H1 (cell line): ENCODE results near the gene RFNG. TPM values are rescaled to one million over a fixed set of nuclear protein-coding genes. Genes with fewer than 3 reads are reported as not detected.
A peak's percentile ranks its signal among the peaks of the same experiment; 100 is the strongest.

Experiments
- CTCF ChIA-PET: fragments of 300-600 bp; sonication (Branson Sonifier 250); formaldehyde crosslinking; loops from one replicate; lab custom pipeline; 2021; ENCODE audit not compliant: partially characterized antibody; lab: Charles Lee
- POLR2A ChIA-PET: fragments of 300-600 bp; sonication (Branson Sonifier 250); formaldehyde crosslinking; loops from one replicate; lab custom pipeline; 2021; ENCODE audit warnings: inconsistent platforms; ENCODE audit not compliant: partially characterized antibody; lab: Charles Lee
- DNase-seq, 2 experiments: peaks; one replicate each; pipeline versions ENCODE4 v3.0.0 to v3.0.0-alpha.2; 2010 to 2022; ENCODE audit warnings: low spot score in 2 of 2, low read depth in 1 of 2, mixed read lengths in 1 of 2
- FAIRE-seq: peaks from 2 replicates; lab custom pipeline; 2011; peaks lifted over from hg19 to GRCh38; lab: Jason Lieb, UNC
- H2AFZ ChIP-seq: 2 replicates; pipeline ENCODE4 v1.8.1; 2012; ENCODE audit warnings: low read length, inconsistent platforms
- H2AK5ac ChIP-seq: 2 replicates; pipeline ENCODE4 v1.6.1; 2013; ENCODE audit warnings: low read depth, low read length
- H2BK120ac ChIP-seq: replicated peaks from 2 replicates; pipeline ENCODE3; 2013; ENCODE audit warnings: low read depth, low read length, inconsistent platforms
- H2BK12ac ChIP-seq: 2 replicates; pipeline ENCODE4 v1.6.1; 2013; ENCODE audit warnings: low read depth, low read length
- H2BK15ac ChIP-seq: 2 replicates; pipeline ENCODE4 v1.6.1; 2013; ENCODE audit warnings: low read length
- H2BK20ac ChIP-seq: 2 replicates; pipeline ENCODE4 v1.6.1; 2013; ENCODE audit warnings: low read length
- H2BK5ac ChIP-seq: 2 replicates; pipeline ENCODE4 v1.6.1; 2013; ENCODE audit warnings: low read depth, low read length
- H3K14ac ChIP-seq: 2 replicates; pipeline ENCODE4 v1.6.1; 2013; ENCODE audit warnings: inconsistent platforms; ENCODE audit not compliant: insufficient read length
- H3K18ac ChIP-seq: 2 replicates; pipeline ENCODE4 v1.6.1; 2013; ENCODE audit warnings: low read length; ENCODE audit errors: extremely low read depth
- H3K23ac ChIP-seq: 2 replicates; pipeline ENCODE4 v1.6.1; 2013; ENCODE audit warnings: inconsistent platforms; ENCODE audit not compliant: insufficient read length
- H3K23me2 ChIP-seq: 2 replicates; pipeline ENCODE4 v1.6.1; 2013; ENCODE audit warnings: low read depth, low read length
- H3K27ac ChIP-seq: 2 replicates; pipeline ENCODE4 v1.6.1; 2011; ENCODE audit warnings: low read depth, low read length, inconsistent platforms
- H3K27me3 ChIP-seq, 4 experiments: replicated peaks in 1 of 4; 1 replicate in 1 of 4; 2 replicates in 3 of 4; pipeline versions ENCODE4 v1.6.1 to v1.8.1; 2011 to 2013; ENCODE audit warnings: low read length in 3 of 4, mild to moderate bottlenecking in 3 of 4, inconsistent platforms in 2 of 4, mixed read lengths in 2 of 4, moderate library complexity in 1 of 4; ENCODE audit not compliant: control insufficient read depth in 3 of 4, insufficient read depth in 3 of 4; ENCODE audit errors: extremely low read depth in 1 of 4
- H3K36me3 ChIP-seq, 4 experiments: 2 replicates each; pipeline versions ENCODE4 v1.6.1 to v1.8.1; 2011 to 2013; ENCODE audit warnings: mild to moderate bottlenecking in 4 of 4, low read length in 3 of 4, moderate library complexity in 2 of 4, control low read depth in 1 of 4, inconsistent platforms in 1 of 4; ENCODE audit not compliant: insufficient read depth in 4 of 4, control insufficient read depth in 2 of 4
- H3K4ac ChIP-seq: replicated peaks from 2 replicates; pipeline ENCODE3; 2013; ENCODE audit warnings: low read length, low read depth, mixed read lengths, inconsistent platforms; ENCODE audit not compliant: insufficient read length
- H3K4me1 ChIP-seq, 4 experiments: replicated peaks in 1 of 4; 1 replicate in 1 of 4; 2 replicates in 3 of 4; pipeline versions ENCODE4 v1.6.1 to v1.8.1; 2011 to 2013; ENCODE audit warnings: low read length in 3 of 4, inconsistent platforms in 2 of 4, mixed read lengths in 1 of 4; ENCODE audit not compliant: insufficient read depth in 4 of 4, control insufficient read depth in 3 of 4
- H3K4me2 ChIP-seq, 2 experiments: 2 replicates each; pipeline versions ENCODE4 v1.6.1 to v1.8.1; 2011 to 2013; ENCODE audit warnings: low read depth in 2 of 2, low read length in 2 of 2, control low read depth in 1 of 2, inconsistent platforms in 1 of 2, mild to moderate bottlenecking in 1 of 2; ENCODE audit not compliant: insufficient read depth in 1 of 2
- H3K4me3 ChIP-seq, 4 experiments: fragments of 200-600, 300-600 bp in 1 of 4; sonication (generic), shearing (Covaris generic), sonication (Bioruptor Twin) in 1 of 4; 2 replicates each; pipeline versions ENCODE4 v1.5.1 to v1.8.1; 2011 to 2016; ENCODE audit warnings: low read length in 4 of 4, low read depth in 3 of 4, control low read depth in 2 of 4, inconsistent platforms in 2 of 4, mild to moderate bottlenecking in 2 of 4, mixed read lengths in 1 of 4, moderate library complexity in 1 of 4; ENCODE audit not compliant: insufficient read depth in 2 of 4; ENCODE audit errors: extremely low read depth in 1 of 4
- H3K56ac ChIP-seq: replicated peaks from 2 replicates; pipeline ENCODE3; 2013; ENCODE audit warnings: low read depth, mild to moderate bottlenecking, mixed read lengths, low read length, inconsistent platforms; ENCODE audit not compliant: insufficient read length
- H3K79me1 ChIP-seq: 2 replicates; pipeline ENCODE4 v1.6.1; 2013; ENCODE audit warnings: low read depth, low read length, control low read depth
- H3K79me2 ChIP-seq, 2 experiments: 2 replicates each; pipeline versions ENCODE4 v1.6.1 to v1.8.1; 2012 to 2013; ENCODE audit warnings: low read length in 2 of 2, mild to moderate bottlenecking in 2 of 2, inconsistent platforms in 1 of 2; ENCODE audit not compliant: insufficient read depth in 2 of 2, control insufficient read depth in 1 of 2
- H3K9ac ChIP-seq, 4 experiments: replicated peaks in 1 of 4; 1 replicate in 1 of 4; 2 replicates in 3 of 4; pipeline versions ENCODE4 v1.6.1 to v1.8.1; 2011 to 2013; ENCODE audit warnings: low read depth in 3 of 4, low read length in 3 of 4, control low read depth in 2 of 4, mild to moderate bottlenecking in 2 of 4, moderate library complexity in 2 of 4, inconsistent platforms in 1 of 4; ENCODE audit errors: extremely low read depth in 1 of 4
- H3K9me3 ChIP-seq, 2 experiments: 2 replicates each; pipeline versions ENCODE4 v1.6.1 to v1.8.1; 2012 to 2013; ENCODE audit warnings: mild to moderate bottlenecking in 2 of 2, moderate library complexity in 2 of 2, control low read depth in 1 of 2, inconsistent platforms in 1 of 2, low read depth in 1 of 2, low read length in 1 of 2, mixed read lengths in 1 of 2; ENCODE audit not compliant: insufficient read depth in 2 of 2
- H4K20me1 ChIP-seq, 2 experiments: replicated peaks in 1 of 2; 2 replicates each; pipeline versions ENCODE3 to v1.8.1; 2011 to 2013; ENCODE audit warnings: inconsistent platforms in 2 of 2, low read length in 2 of 2, mild to moderate bottlenecking in 1 of 2; ENCODE audit not compliant: insufficient read depth in 2 of 2, control insufficient read depth in 1 of 2
- H4K5ac ChIP-seq: 2 replicates; pipeline ENCODE4 v1.6.1; 2013; ENCODE audit warnings: low read length, low read depth, mixed read lengths, inconsistent platforms; ENCODE audit not compliant: insufficient read length
- H4K8ac ChIP-seq: 2 replicates; pipeline ENCODE4 v1.8.0; 2013; ENCODE audit warnings: mild to moderate bottlenecking, moderate library complexity, low read length, inconsistent platforms; ENCODE audit not compliant: insufficient read depth; ENCODE audit errors: extremely low read depth
- H4K91ac ChIP-seq: replicated peaks from 2 replicates; pipeline ENCODE3; 2013; ENCODE audit warnings: low read length, mixed read lengths, inconsistent platforms; ENCODE audit not compliant: insufficient read length
- CHD1 ChIP-seq: IDR thresholded peaks from 2 replicates; pipeline ENCODE4 v1.6.1; 2012; ENCODE audit warnings: low read depth, low read length, improper control_type of control experiment
- WGBS, 2 experiments: shearing (Covaris generic) in 1 of 2; methylation state at CpG; one replicate each; pipeline versions ENCODE4 v1.1.6 to v1.1.7; 2013 to 2015; ENCODE audit warnings: low lambda C conversion rate in 2 of 2, mixed read lengths in 2 of 2, inconsistent platforms in 1 of 2, low coverage in 1 of 2, missing lambda C conversion rate in 1 of 2; ENCODE audit not compliant: insufficient replicate concordance in 2 of 2, insufficient coverage in 1 of 2, insufficient read length in 1 of 2; ENCODE audit errors: extremely low coverage in 1 of 2, missing lambda C conversion rate in 1 of 2; 5-methylcytosine and 5-hydroxymethylcytosine counted together
- polyA plus RNA-seq, 7 experiments: library from polyadenylated mRNA; depleted of rRNA in 3 of 7; stranded (reverse) in 5 of 7; unstranded in 2 of 7; fragments of >200 nt in 5 of 7; fragments of 200-250 nt in 2 of 7; gene quantifications; 1 replicate in 5 of 7; 2 replicates in 1 of 7; 4 replicates in 1 of 7; pipeline versions ENCODE4 v1.2.1 to v1.2.3, GENCODE V29; 2011 to 2013; ENCODE audit warnings: missing spikeins in 2 of 7, mixed read lengths in 2 of 7
- total RNA-seq: library from RNA; stranded (reverse); fragmentation: NEBNext Ultra II Directional; extraction: Animal tissue kit (Norgen Biotek cat#: 25700); gene quantifications from 2 replicates; pipeline ENCODE4 v1.2.1, GENCODE V29; 2021

The RFNG gene
- total and polyA plus RNA-seq, 2 of the 8 experiments (the other 6 are each of a cell fraction or from before 2014, with no cell fraction given), result 26.7 to 28.4 TPM

DNA sequence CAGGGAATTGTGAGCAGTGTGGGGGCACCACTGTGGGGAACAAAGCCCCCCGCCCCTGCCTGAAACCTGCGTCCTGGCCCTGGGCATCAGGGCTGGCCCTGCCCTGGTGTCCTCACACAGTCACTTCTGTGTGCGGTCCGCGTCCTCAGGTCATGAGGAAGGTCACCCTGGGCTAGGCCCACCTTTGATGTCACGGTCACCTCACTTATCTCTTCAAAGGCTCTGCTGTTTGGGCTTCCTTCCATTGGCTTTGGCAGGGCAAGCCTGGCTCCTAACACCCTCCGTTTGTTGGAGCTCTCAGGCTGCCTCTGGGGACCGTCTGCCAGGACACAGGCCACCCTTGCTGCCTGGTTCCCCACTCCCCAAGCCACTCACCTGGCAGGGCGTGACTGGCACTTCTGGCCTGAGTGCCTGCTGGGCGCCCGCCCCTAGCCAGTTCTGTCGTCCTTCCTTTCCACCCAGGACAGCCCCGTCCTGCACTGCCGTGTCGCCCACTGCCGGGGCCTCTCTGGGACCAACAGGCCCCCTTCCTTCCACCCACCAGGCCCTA is 37.8 kb downstream of the RFNG start:
- no peak overlapping the region for H3K4ac ChIP-seq
- H3K79me2 ChIP-seq, result no peaks in the 10 kb centered on the region
- DNase-seq (no peak), FAIRE-seq (no peak)
- no peak overlapping the region for H3K27ac ChIP-seq
- H3K23ac ChIP-seq, result no peak overlapping the region
- CTCF ChIA-PET, result interaction anchor here (0.8 to 1.8 kb wide), 4 partner anchors 18 to 122 kb away, joined by 3 to 7 read pairs (median 5); no protein-coding TSS in a partner anchor
- H3K23me2 ChIP-seq, result no peaks in the 10 kb centered on the region
- POLR2A ChIA-PET, result interaction anchor here (0.5 to 1.7 kb wide), 3 partner anchors 9 to 66 kb away, joined by 3 to 4 read pairs (median 3); partner anchors contain the start of gene CENPX
- no peak overlapping the region for H2AFZ ChIP-seq
- H4K5ac ChIP-seq, result no peak overlapping the region
- H3K14ac ChIP-seq, result no peak overlapping the region
- no peak overlapping the region for H3K18ac ChIP-seq
- H3K79me1 ChIP-seq, result no peaks in the 10 kb centered on the region; the same call in 1 of the 2 replicates
- H2BK5ac ChIP-seq, result no peak overlapping the region
- no peak overlapping the region for H2AK5ac ChIP-seq
- H3K4me2 ChIP-seq, result no peak overlapping the region
- no peak overlapping the region for H3K4me3 ChIP-seq
- 92% methylated on average over 12 of the region's 16 CpGs; no CpG with 5 or more reads in 1 of the 2 experiments for WGBS, 2 experiments
- H2BK12ac ChIP-seq, result no peak overlapping the region
- H3K56ac ChIP-seq, result no peak overlapping the region
- H3K36me3 ChIP-seq, result no peaks in the 10 kb centered on the region; a peak in 2 of 8 replicates
- no peak for TF ChIP-seq CHD1
- no peak overlapping the region for H4K91ac ChIP-seq
- no peak overlapping the region for H3K9ac ChIP-seq
- no peak overlapping the region for H2BK15ac ChIP-seq
- no peak overlapping the region for H2BK20ac ChIP-seq
- no peaks in the 10 kb centered on the region for H3K27me3 ChIP-seq
- peaks cover 3 to 8% of the 10 kb centered on the region in 2 experiments for H4K20me1 ChIP-seq
- H4K8ac ChIP-seq, result 0 out of 2 replicates have a peak overlapping the region, but pooled peaks have one; percentile 2
- no peaks in the 10 kb centered on the region; a peak in 1 of 7 replicates for H3K4me1 ChIP-seq
- no peaks in the 10 kb centered on the region for H3K9me3 ChIP-seq
- H2BK120ac ChIP-seq, result no peak overlapping the region
